HepG2 (cell line): Measurements from ENCODE around the gene C10orf90. TPM values are rescaled to one million over a fixed set of nuclear protein-coding genes. Genes with fewer than 3 reads are reported as not detected.

Experiments used
- ATAC-seq: fragments of 200-7000 bp; cut with Tn5 transposase; 3 replicates; pipeline ENCODE4 v1.9.1; 2020; ENCODE audit warnings: mild to moderate bottlenecking, moderate library complexity
- BruUV-seq: library from RNA; stranded (reverse); fragments of 400-500 nt; replicated peaks from 2 replicates; lab custom pipeline; 2021; lab: Mats Ljungman, UMichigan
- CTCF ChIA-PET: fragments of 300-600 bp; formaldehyde crosslinking; extraction: SDS; loops from one replicate; lab custom pipeline; 2021; ENCODE audit warnings: low total read pairs, inconsistent platforms, low intra/inter-chr PET ratio; lab: Yijun Ruan, JAX
- POLR2A ChIA-PET: fragments of 350-600 bp; sonication (Branson Sonifier 250); formaldehyde crosslinking; loops from one replicate; lab custom pipeline; 2020; ENCODE audit warnings: antibody characterized with exemption, inconsistent platforms; lab: Yijun Ruan, JAX
- DNase-seq: peaks from one replicate; pipeline ENCODE4 v3.0.0-alpha.2; 2015; ENCODE audit warnings: low spot score
- FAIRE-seq: peaks from 3 replicates; lab custom pipeline; 2011; peaks lifted over from hg19 to GRCh38; lab: Jason Lieb, UNC
- H2AFZ ChIP-seq: one replicate; pipeline ENCODE4 v1.6.1; 2011; ENCODE audit warnings: low read length, inconsistent platforms
- H3K27ac ChIP-seq: fragments of 300-600 bp; 3 replicates; pipeline ENCODE4 v1.8.0; 2011; ENCODE audit warnings: mixed run types, mild to moderate bottlenecking, mixed read lengths, low read length, inconsistent platforms; ENCODE audit not compliant: insufficient read depth; ENCODE audit errors: extremely low read length
- H3K27me3 ChIP-seq, 2 experiments: fragments of 200-600 bp in 1 of 2; 2 replicates in 1 of 2; 3 replicates in 1 of 2; pipeline versions ENCODE4 v1.6.0 to v1.8.0; 2011; ENCODE audit warnings: low read length in 2 of 2, mild to moderate bottlenecking in 2 of 2, moderate library complexity in 2 of 2, inconsistent platforms in 1 of 2; ENCODE audit not compliant: insufficient read depth in 2 of 2, control insufficient read depth in 1 of 2
- H3K36me3 ChIP-seq, 2 experiments: fragments of 200-600 bp in 1 of 2; replicated peaks in 1 of 2; 2 replicates in 1 of 2; 3 replicates in 1 of 2; pipeline versions ENCODE4 v1.5.1 to v1.8.0; 2011; ENCODE audit warnings: low read length in 2 of 2, inconsistent platforms in 1 of 2; ENCODE audit not compliant: insufficient read depth in 2 of 2, control insufficient read depth in 1 of 2
- H3K4me1 ChIP-seq: 2 replicates; pipeline ENCODE4 v1.5.1; 2012; ENCODE audit warnings: low read length, inconsistent platforms; ENCODE audit not compliant: insufficient read depth
- H3K4me2 ChIP-seq: 2 replicates; pipeline ENCODE4 v1.6.0; 2011; ENCODE audit warnings: low read depth, low read length, inconsistent platforms
- H3K4me3 ChIP-seq, 3 experiments: fragments of 200-600 bp in 1 of 3; sonication (generic), shearing (Covaris generic) in 1 of 3; replicated peaks in 1 of 3; 2 replicates each; pipeline ENCODE4 v1.5.1; 2011 to 2016; ENCODE audit warnings: low read length in 3 of 3, inconsistent platforms in 2 of 3, low read depth in 2 of 3, mild to moderate bottlenecking in 2 of 3, control low read depth in 1 of 3, mixed read lengths in 1 of 3; ENCODE audit not compliant: insufficient read depth in 1 of 3
- H3K79me2 ChIP-seq: one replicate; pipeline ENCODE4 v1.6.1; 2011; ENCODE audit warnings: low read length, inconsistent platforms; ENCODE audit not compliant: insufficient read depth
- H3K9ac ChIP-seq: 2 replicates; pipeline ENCODE4 v1.6.0; 2011; ENCODE audit warnings: mild to moderate bottlenecking, low read depth, low read length, inconsistent platforms; ENCODE audit not compliant: insufficient read depth
- H3K9me3 ChIP-seq: 2 replicates; pipeline ENCODE4 v1.5.1; 2012; ENCODE audit warnings: mild to moderate bottlenecking, low read length
- H4K20me1 ChIP-seq: 2 replicates; pipeline ENCODE4 v1.6.0; 2011; ENCODE audit warnings: inconsistent platforms, mild to moderate bottlenecking, low read length, moderate library complexity; ENCODE audit not compliant: insufficient read depth
- ADNP ChIP-seq: sonication (generic); formaldehyde crosslinking; IDR thresholded peaks from 2 replicates; pipeline ENCODE4 v1.4.0; 2020; ENCODE audit warnings: missing genetic modification reagents
- ELF1 ChIP-seq: sonication (generic); formaldehyde crosslinking; IDR thresholded peaks from 2 replicates; pipeline ENCODE4 v1.4.0; 2020; ENCODE audit warnings: missing genetic modification reagents
- ETV5 ChIP-seq: IDR thresholded peaks from 2 replicates; pipeline ENCODE4 v1.6.1; 2018; ENCODE audit warnings: missing biosample characterization, missing genetic modification reagents, inconsistent platforms, borderline replicate concordance
- ISX ChIP-seq: sonication (generic); formaldehyde crosslinking; conservative IDR thresholded peaks from 2 replicates; pipeline ENCODE4 v1.5.0; 2020; ENCODE audit warnings: missing genetic modification reagents
- PCBP1 ChIP-seq: fragments of 200-400 bp; formaldehyde crosslinking; IDR thresholded peaks from 2 replicates; pipeline ENCODE4 v1.6.1; 2017; ENCODE audit warnings: mild to moderate bottlenecking, low read depth, low read length, borderline replicate concordance
- RBM22 ChIP-seq: fragments of 200-400 bp; formaldehyde crosslinking; optimal IDR thresholded peaks from 2 replicates; pipeline ENCODE3; 2017; ENCODE audit warnings: mild to moderate bottlenecking, low read length, moderate library complexity
- SMAD3 ChIP-seq: sonication (generic); formaldehyde crosslinking; IDR thresholded peaks from 2 replicates; pipeline ENCODE4 v1.4.0; 2020; ENCODE audit warnings: missing genetic modification reagents
- U2AF1 ChIP-seq: fragments of 200-400 bp; formaldehyde crosslinking; optimal IDR thresholded peaks from 2 replicates; pipeline ENCODE3; 2017; ENCODE audit warnings: mild to moderate bottlenecking, low read depth, low read length
- ZBTB10 ChIP-seq: sonication (generic); formaldehyde crosslinking; IDR thresholded peaks from 2 replicates; pipeline ENCODE4 v1.4.0; 2020; ENCODE audit warnings: missing genetic modification reagents, borderline replicate concordance
- ZHX1 ChIP-seq: sonication (generic); formaldehyde crosslinking; IDR thresholded peaks from 2 replicates; pipeline ENCODE4 v1.8.1; 2022; ENCODE audit warnings: low read depth, mild to moderate bottlenecking, missing genetic modification reagents
- ZNF451 ChIP-seq: sonication (generic); formaldehyde crosslinking; IDR thresholded peaks from 2 replicates; pipeline ENCODE4 v1.5.0; 2020; ENCODE audit warnings: mild to moderate bottlenecking, missing genetic modification reagents
- whole genome bisulfite sequencing: methylation state at CpG from one replicate; pipeline ENCODE4 v1.1.6; 2017; ENCODE audit warnings: low lambda C conversion rate; 5-methylcytosine and 5-hydroxymethylcytosine counted together
- in situ Hi-C: cut with HindIII; loops from 2 replicates; pipeline ENCODE4 v1.10.0; 2017; ENCODE audit warnings: low pct_unique_long_range_greater_than_20kb; ENCODE audit not compliant: extremely low pct_ligation_motif_present
- intact Hi-C: fragments of 100-400 bp; cut with micrococcal nuclease; formaldehyde crosslinking; loops from one replicate; pipeline ENCODE4 v1.10.0; 2022; ENCODE audit not compliant: unreplicated experiment
- polyA plus RNA-seq, 8 experiments: library from polyadenylated mRNA; depleted of rRNA in 3 of 8; stranded (reverse) in 7 of 8; unstranded in 1 of 8; fragments of >200 nt; fragmentation: Illumina TruSeq in 4 of 8; extraction: Trizol in 4 of 8; gene quantifications; 2 replicates each; pipeline versions ENCODE4 v1.2.1 to v1.2.3, GENCODE V29; 2011 to 2016; ENCODE audit warnings: low read depth in 4 of 8, missing spikeins in 1 of 8, mixed read lengths in 1 of 8; ENCODE audit not compliant: insufficient read depth in 1 of 8
- total RNA-seq, 5 experiments: library from RNA; depleted of rRNA; stranded (reverse); fragments of >200 nt; fragmentation: Illumina TruSeq; extraction: Trizol; gene quantifications; 2 replicates each; pipeline ENCODE4 v1.2.3, GENCODE V29; 2016; ENCODE audit warnings: low read depth in 1 of 5

Gene C10orf90
- total and polyA plus RNA-seq, 2 of the 13 experiments (the other 11 are each of a cell fraction or from before 2014, with no cell fraction given) = not detected

- Histone ChIP-seq H3K27ac (no peak overlapping the region), H3K36me3 (no peaks in the 10 kb centered on the region), H2AFZ (no peak overlapping the region), H3K4me1 (no peaks in the 10 kb centered on the region), H3K4me2 (no peak overlapping the region), H3K79me2 (no peaks in the 10 kb centered on the region), H3K4me3 (no peak overlapping the region), H4K20me1 (no peaks in the 10 kb centered on the region), H3K9me3 (no peaks in the 10 kb centered on the region; the same call in 1 of the 2 replicates), H3K27me3 (no peaks in the 10 kb centered on the region; a peak in 1 of 5 replicates), H3K9ac (no peak overlapping the region)
- BruUV-seq = no TSS peak
- ATAC-seq (no peak), DNase-seq (no peak), FAIRE-seq (no peak)
- 14% methylated on average over 4 of the region's 4 CpGs for WGBS
- ChIA-PET POLR2A (no interaction called here), CTCF (no interaction called here)
- in situ Hi-C loops = no loop called here
- intact Hi-C loops = no loop called here
- TF ChIP-seq ZHX1 (no peak), ZBTB10 (CRISPR knock-in tag) (no peak), ISX (CRISPR knock-in tag) (no peak), ADNP (CRISPR knock-in tag) (no peak), ETV5 (CRISPR knock-in tag) (no peak), PCBP1 (no peak), ZNF451 (no peak), ELF1 (CRISPR knock-in tag) (no peak), U2AF1 (no peak), SMAD3 (CRISPR knock-in tag) (no peak), RBM22 (no peak)
Measured at GRCh38 chr10:126570245-126570570, 100.3 kb downstream of the C10orf90 start.
